Ishikawa (cell line): ENCODE results near the gene SLC24A2.

Source experiments
- CREB1 ChIP-seq: IDR thresholded peaks from 2 replicates; pipeline ENCODE4 v1.6.1; 2012; ENCODE audit warnings: low read depth
- EP300 ChIP-seq: IDR thresholded peaks from 2 replicates; pipeline ENCODE4 v1.6.1; 2012; ENCODE audit warnings: borderline replicate concordance
- FOXM1 ChIP-seq: IDR thresholded peaks from 2 replicates; pipeline ENCODE4 v1.6.1; 2012; ENCODE audit warnings: low read depth, borderline replicate concordance
- RAD21 ChIP-seq: IDR thresholded peaks from 2 replicates; pipeline ENCODE4 v1.6.1; 2012; ENCODE audit warnings: low read depth
- TAF1 ChIP-seq: IDR thresholded peaks from 2 replicates; pipeline ENCODE4 v1.6.1; 2012; ENCODE audit warnings: low read depth, mild to moderate bottlenecking
- TEAD4 ChIP-seq: IDR thresholded peaks from 2 replicates; pipeline ENCODE4 v1.6.1; 2012
- YY1 ChIP-seq: IDR thresholded peaks from 2 replicates; pipeline ENCODE4 v1.6.1; 2012; ENCODE audit warnings: low read depth
- ZBTB7A ChIP-seq: IDR thresholded peaks from 2 replicates; pipeline ENCODE4 v1.6.1; 2012; ENCODE audit warnings: low read depth
- TF ChIP-seq, protein P1 (sequence below): IDR thresholded peaks from 2 replicates; pipeline ENCODE4 v1.6.1; 2012
- TF ChIP-seq, protein P2 (sequence below): IDR thresholded peaks from 2 replicates; pipeline ENCODE4 v1.6.1; 2012; ENCODE audit warnings: low read depth, mild to moderate bottlenecking
- TF ChIP-seq, protein P3 (sequence below): IDR thresholded peaks from 2 replicates; pipeline ENCODE4 v1.6.1; 2012

DNA sequence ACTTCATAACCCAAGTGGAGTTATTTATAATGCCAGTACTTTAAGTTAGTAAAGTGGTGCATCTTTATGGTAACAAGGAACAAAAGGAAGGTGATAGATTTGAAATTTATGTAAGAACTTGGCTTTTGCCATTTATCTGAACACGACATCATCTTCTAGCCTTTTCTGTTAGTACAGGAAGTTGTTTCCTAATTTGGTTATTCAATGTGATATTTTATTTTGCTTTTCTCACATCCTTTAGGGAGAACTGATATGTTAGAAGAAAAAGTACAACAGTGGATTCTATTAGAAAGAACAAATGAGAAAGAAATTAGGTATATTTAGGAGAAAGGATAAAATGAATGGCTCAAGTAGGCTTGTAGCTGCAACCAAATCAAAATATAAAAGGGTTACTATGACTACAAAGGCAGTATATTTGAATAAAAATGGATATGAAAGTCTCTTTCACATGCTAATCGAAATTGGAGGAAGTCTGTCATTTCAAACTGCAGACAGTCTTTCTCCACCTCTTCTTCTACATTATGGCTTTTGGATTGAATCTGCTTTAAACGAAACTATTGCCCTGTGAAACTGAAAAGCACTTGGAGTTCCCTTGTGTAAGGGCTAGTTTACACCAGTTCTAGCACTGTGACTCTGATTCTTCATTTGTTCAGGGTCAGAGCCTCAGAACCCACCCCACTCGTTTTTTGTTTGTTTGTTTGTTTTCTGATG, 18.5 kb upstream of the SLC24A2 start:
- TF ChIP-seq, protein P1, sequence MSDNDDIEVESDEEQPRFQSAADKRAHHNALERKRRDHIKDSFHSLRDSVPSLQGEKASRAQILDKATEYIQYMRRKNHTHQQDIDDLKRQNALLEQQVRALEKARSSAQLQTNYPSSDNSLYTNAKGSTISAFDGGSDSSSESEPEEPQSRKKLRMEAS = no peak
- no peak for TF ChIP-seq EP300
- TF ChIP-seq, protein P2, sequence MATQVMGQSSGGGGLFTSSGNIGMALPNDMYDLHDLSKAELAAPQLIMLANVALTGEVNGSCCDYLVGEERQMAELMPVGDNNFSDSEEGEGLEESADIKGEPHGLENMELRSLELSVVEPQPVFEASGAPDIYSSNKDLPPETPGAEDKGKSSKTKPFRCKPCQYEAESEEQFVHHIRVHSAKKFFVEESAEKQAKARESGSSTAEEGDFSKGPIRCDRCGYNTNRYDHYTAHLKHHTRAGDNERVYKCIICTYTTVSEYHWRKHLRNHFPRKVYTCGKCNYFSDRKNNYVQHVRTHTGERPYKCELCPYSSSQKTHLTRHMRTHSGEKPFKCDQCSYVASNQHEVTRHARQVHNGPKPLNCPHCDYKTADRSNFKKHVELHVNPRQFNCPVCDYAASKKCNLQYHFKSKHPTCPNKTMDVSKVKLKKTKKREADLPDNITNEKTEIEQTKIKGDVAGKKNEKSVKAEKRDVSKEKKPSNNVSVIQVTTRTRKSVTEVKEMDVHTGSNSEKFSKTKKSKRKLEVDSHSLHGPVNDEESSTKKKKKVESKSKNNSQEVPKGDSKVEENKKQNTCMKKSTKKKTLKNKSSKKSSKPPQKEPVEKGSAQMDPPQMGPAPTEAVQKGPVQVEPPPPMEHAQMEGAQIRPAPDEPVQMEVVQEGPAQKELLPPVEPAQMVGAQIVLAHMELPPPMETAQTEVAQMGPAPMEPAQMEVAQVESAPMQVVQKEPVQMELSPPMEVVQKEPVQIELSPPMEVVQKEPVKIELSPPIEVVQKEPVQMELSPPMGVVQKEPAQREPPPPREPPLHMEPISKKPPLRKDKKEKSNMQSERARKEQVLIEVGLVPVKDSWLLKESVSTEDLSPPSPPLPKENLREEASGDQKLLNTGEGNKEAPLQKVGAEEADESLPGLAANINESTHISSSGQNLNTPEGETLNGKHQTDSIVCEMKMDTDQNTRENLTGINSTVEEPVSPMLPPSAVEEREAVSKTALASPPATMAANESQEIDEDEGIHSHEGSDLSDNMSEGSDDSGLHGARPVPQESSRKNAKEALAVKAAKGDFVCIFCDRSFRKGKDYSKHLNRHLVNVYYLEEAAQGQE = no peak
- no peak for TF ChIP-seq TAF1
- TF ChIP-seq ZBTB7A = no peak
- no peak for TF ChIP-seq CREB1
- no peak for TF ChIP-seq YY1
- TF ChIP-seq, protein P3, sequence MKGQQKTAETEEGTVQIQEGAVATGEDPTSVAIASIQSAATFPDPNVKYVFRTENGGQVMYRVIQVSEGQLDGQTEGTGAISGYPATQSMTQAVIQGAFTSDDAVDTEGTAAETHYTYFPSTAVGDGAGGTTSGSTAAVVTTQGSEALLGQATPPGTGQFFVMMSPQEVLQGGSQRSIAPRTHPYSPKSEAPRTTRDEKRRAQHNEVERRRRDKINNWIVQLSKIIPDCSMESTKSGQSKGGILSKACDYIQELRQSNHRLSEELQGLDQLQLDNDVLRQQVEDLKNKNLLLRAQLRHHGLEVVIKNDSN = no peak
- no peak for TF ChIP-seq FOXM1
- no peak for TF ChIP-seq RAD21
- TF ChIP-seq TEAD4 = no peak
